H9 (cell line): Measurements from ENCODE around the gene MINDY4. TPM values are rescaled to one million over a fixed set of nuclear protein-coding genes. Genes with fewer than 3 reads are reported as not detected.

Experiments
- DNase-seq: peaks from one replicate; pipeline ENCODE4 v3.0.0-alpha.2; 2017
- H2AFZ ChIP-seq: one replicate; pipeline ENCODE4 v1.6.1; 2013; ENCODE audit warnings: mild to moderate bottlenecking, low read length, control low read depth, moderate library complexity
- H2AK5ac ChIP-seq: 2 replicates; pipeline ENCODE4 v1.6.1; 2013; ENCODE audit warnings: low read length, control low read depth, mixed read lengths; ENCODE audit not compliant: insufficient read length
- H2BK120ac ChIP-seq: one replicate; pipeline ENCODE4 v1.6.1; 2013; ENCODE audit warnings: low read depth, mild to moderate bottlenecking, low read length, control low read depth, inconsistent platforms; ENCODE audit not compliant: poor library complexity, severe bottlenecking
- H2BK12ac ChIP-seq: 2 replicates; pipeline ENCODE4 v1.6.1; 2013; ENCODE audit warnings: low read length, control low read depth, mixed read lengths, low read depth; ENCODE audit not compliant: insufficient read length
- H2BK15ac ChIP-seq: 2 replicates; pipeline ENCODE4 v1.6.1; 2013; ENCODE audit warnings: low read depth, low read length, control low read depth
- H2BK20ac ChIP-seq: one replicate; pipeline ENCODE4 v1.6.1; 2013; ENCODE audit warnings: low read depth, mild to moderate bottlenecking, low read length, control low read depth, inconsistent platforms; ENCODE audit not compliant: poor library complexity, severe bottlenecking
- H2BK5ac ChIP-seq: 2 replicates; pipeline ENCODE4 v1.6.1; 2013; ENCODE audit warnings: low read length, control low read depth, mixed read lengths; ENCODE audit not compliant: insufficient read length
- H3K14ac ChIP-seq: 2 replicates; pipeline ENCODE4 v1.6.1; 2013; ENCODE audit warnings: low read length, control low read depth; ENCODE audit not compliant: insufficient read depth
- H3K18ac ChIP-seq: 2 replicates; pipeline ENCODE4 v1.6.1; 2013; ENCODE audit warnings: low read depth, mild to moderate bottlenecking, mixed read lengths, low read length, control low read depth; ENCODE audit not compliant: insufficient read length
- H3K23ac ChIP-seq: 2 replicates; pipeline ENCODE4 v1.6.1; 2013; ENCODE audit warnings: low read length, control low read depth, mixed read lengths, low read depth; ENCODE audit not compliant: insufficient read length
- H3K23me2 ChIP-seq: 2 replicates; pipeline ENCODE4 v1.6.1; 2013; ENCODE audit warnings: low read depth, mild to moderate bottlenecking, mixed read lengths, low read length, control low read depth; ENCODE audit not compliant: insufficient read length, poor library complexity, severe bottlenecking
- H3K27ac ChIP-seq: 2 replicates; pipeline ENCODE4 v1.5.1; 2013; ENCODE audit warnings: low read length, control low read depth, mixed read lengths, low read depth; ENCODE audit not compliant: insufficient read length
- H3K27me3 ChIP-seq: 2 replicates; pipeline ENCODE4 v1.6.1; 2013; ENCODE audit warnings: low read length, control low read depth, inconsistent platforms; ENCODE audit not compliant: insufficient read depth
- H3K4ac ChIP-seq: 2 replicates; pipeline ENCODE4 v1.6.1; 2013; ENCODE audit warnings: low read depth, mild to moderate bottlenecking, control low read depth, inconsistent platforms, low read length, moderate library complexity
- H3K4me1 ChIP-seq: 2 replicates; pipeline ENCODE4 v1.6.1; 2013; ENCODE audit warnings: low read length, control low read depth, inconsistent platforms; ENCODE audit not compliant: insufficient read depth
- H3K4me2 ChIP-seq: 2 replicates; pipeline ENCODE4 v1.6.1; 2013; ENCODE audit warnings: low read length, control low read depth, mixed read lengths; ENCODE audit not compliant: insufficient read length, insufficient read depth
- H3K56ac ChIP-seq: 2 replicates; pipeline ENCODE4 v1.6.1; 2013; ENCODE audit warnings: low read depth, mild to moderate bottlenecking, mixed read lengths, low read length, control low read depth; ENCODE audit not compliant: insufficient read length
- H3K79me1 ChIP-seq: 2 replicates; pipeline ENCODE4 v1.6.1; 2013; ENCODE audit warnings: low read depth, mild to moderate bottlenecking, moderate library complexity, low read length, control low read depth, inconsistent platforms; ENCODE audit not compliant: insufficient read depth, poor library complexity, severe bottlenecking
- H3K79me2 ChIP-seq: 2 replicates; pipeline ENCODE4 v1.6.1; 2013; ENCODE audit warnings: low read length, control low read depth, inconsistent platforms; ENCODE audit not compliant: insufficient read depth
- H3K9ac ChIP-seq: 2 replicates; pipeline ENCODE4 v1.6.1; 2013; ENCODE audit warnings: low read length, control low read depth, mixed read lengths; ENCODE audit not compliant: insufficient read length; ENCODE audit errors: extremely low read depth
- H3K9me3 ChIP-seq: one replicate; pipeline ENCODE4 v1.6.1; 2013; ENCODE audit warnings: low read depth, low read length, inconsistent platforms; ENCODE audit not compliant: control insufficient read depth
- H3T11ph ChIP-seq: one replicate; pipeline ENCODE4 v1.6.1; 2013; ENCODE audit warnings: mild to moderate bottlenecking, low read length, control low read depth, inconsistent platforms
- H4K20me1 ChIP-seq: one replicate; pipeline ENCODE4 v1.6.1; 2013; ENCODE audit not compliant: control insufficient read depth, insufficient read length, insufficient read depth
- H4K5ac ChIP-seq: 2 replicates; pipeline ENCODE4 v1.6.1; 2013; ENCODE audit warnings: low read depth, mild to moderate bottlenecking, mixed read lengths, low read length, control low read depth; ENCODE audit not compliant: insufficient read length
- H4K8ac ChIP-seq: replicated peaks from 2 replicates; pipeline ENCODE4 v1.6.1; 2013; ENCODE audit warnings: low read length, control low read depth, mixed read lengths, low read depth; ENCODE audit not compliant: insufficient read length
- H4K91ac ChIP-seq: 2 replicates; pipeline ENCODE4 v1.6.1; 2013; ENCODE audit warnings: low read depth, mild to moderate bottlenecking, moderate library complexity, mixed read lengths, low read length, control low read depth; ENCODE audit not compliant: insufficient read length
- H3K27ac Mint-ChIP-seq, 3 experiments: 2 replicates in 2 of 3; 3 replicates in 1 of 3; pipeline ENCODE4 v1.8.0; 2020 to 2021; ENCODE audit warnings: mixed read lengths in 3 of 3, mild to moderate bottlenecking in 1 of 3, moderate library complexity in 1 of 3
- H3K27me3 Mint-ChIP-seq: 2 replicates; pipeline ENCODE4 v1.8.0; 2021; ENCODE audit warnings: low read depth, mild to moderate bottlenecking, moderate library complexity, mixed read lengths
- H3K36me3 Mint-ChIP-seq, 3 experiments: 2 replicates in 2 of 3; 3 replicates in 1 of 3; pipeline ENCODE4 v1.8.0; 2020 to 2021; ENCODE audit warnings: low read depth in 3 of 3, mixed read lengths in 3 of 3; ENCODE audit not compliant: insufficient read depth in 1 of 3
- H3K4me1 Mint-ChIP-seq, 2 experiments: 2 replicates each; pipeline ENCODE4 v1.8.0; 2020; ENCODE audit warnings: mixed read lengths in 2 of 2
- H3K4me3 Mint-ChIP-seq, 2 experiments: 2 replicates in 1 of 2; 3 replicates in 1 of 2; pipeline ENCODE4 v1.8.0; 2020 to 2021; ENCODE audit warnings: mild to moderate bottlenecking in 2 of 2, mixed read lengths in 2 of 2, moderate library complexity in 1 of 2
- H3K9me3 Mint-ChIP-seq, 2 experiments: 2 replicates in 1 of 2; 3 replicates in 1 of 2; pipeline ENCODE4 v1.8.0; 2020; ENCODE audit warnings: mild to moderate bottlenecking in 2 of 2, mixed read lengths in 2 of 2, moderate library complexity in 1 of 2
- CTCF ChIP-seq: fragments of 200-600 bp; sonication (generic); conservative IDR thresholded peaks from 3 replicates; pipeline ENCODE4 v1.8.0; 2021; ENCODE audit warnings: antibody characterized with exemption, mild to moderate bottlenecking
- WGBS: extraction: QIAGEN DNeasy Blood & Tissue Kit; methylation state at CpG from one replicate; pipeline ENCODE4 v1.1.7; 2013; ENCODE audit warnings: missing lambda C conversion rate, low lambda C conversion rate, mixed read lengths; ENCODE audit not compliant: insufficient read length; ENCODE audit errors: extremely low coverage; 5-methylcytosine and 5-hydroxymethylcytosine counted together
- total RNA-seq: library from RNA; stranded (reverse); gene quantifications from 2 replicates; pipeline ENCODE4 v1.2.1, GENCODE V29; 2021

MINDY4 gene
- total RNA-seq, 1 experiment from 2014 or later = 3.1 TPM

- Histone ChIP-seq H4K8ac (no peak overlapping the region), H2BK12ac (no peak overlapping the region), H2BK120ac (no peak overlapping the region), H4K5ac (no peak overlapping the region), H4K91ac (no peak overlapping the region), H3T11ph (no peak overlapping the region), H3K27ac (no peak overlapping the region), H2BK20ac (no peak overlapping the region), H3K14ac (no peak overlapping the region), H2AK5ac (no peak overlapping the region), H3K4me2 (no peak overlapping the region), H3K9ac (no peak overlapping the region), H2BK5ac (no peak overlapping the region), H2BK15ac (no peak overlapping the region), H3K23ac (no peak overlapping the region), H3K79me1 (no peaks in the 10 kb centered on the region), H3K9me3 (no peaks in the 10 kb centered on the region), H3K27me3 (no peaks in the 10 kb centered on the region), H3K4ac (no peak overlapping the region), H3K23me2 (no peaks in the 10 kb centered on the region), H2AFZ (no peak overlapping the region), H3K56ac (no peak overlapping the region), H3K18ac (no peak overlapping the region), H3K79me2 (no peaks in the 10 kb centered on the region), H3K4me1 (no peaks in the 10 kb centered on the region), H4K20me1 (no peaks in the 10 kb centered on the region)
- WGBS = no CpG with 5 or more reads among the region's 16 CpGs
- peaks cover 0 to 2% of the 10 kb centered on the region in 2 experiments; a peak in 2 of 4 replicates for H3K4me1 Mint-ChIP-seq
- TF ChIP-seq CTCF = no peak
- no peak overlapping the region for H3K4me3 Mint-ChIP-seq
- DNase-seq = no peak
- H3K9me3 Mint-ChIP-seq = no peaks in the 10 kb centered on the region
- H3K27ac Mint-ChIP-seq = no peak overlapping the region
- H3K36me3 Mint-ChIP-seq = no peaks in the 10 kb centered on the region; a peak in 3 of 7 replicates
- peaks cover 1% of the 10 kb centered on the region; the same call in 1 of the 2 replicates for H3K27me3 Mint-ChIP-seq
Measured at GRCh38 chr7:30750683-30751650, 20.2 kb upstream of the MINDY4 start.
